ENCODE data around the gene PSMD4.
A peak's percentile ranks its signal among the peaks of the same experiment; 100 is the strongest.
"Not testable (repeated sequence)": the region's sequence is repeated elsewhere in the genome, so short reads cannot be mapped to it uniquely, and the experiment has no call there.

PSMD4 gene

GRCh38 chr1:151254217-151255213 is at the start of gene PSMD4:
Gene PSMD4, plus strand, starts transcription at chr1:151254734. Its CDS starts 49 bp downstream, at chr1:151254783.
- peak; percentile 94 for DNase-seq (ENCODE audit: low spot score)

DNA sequence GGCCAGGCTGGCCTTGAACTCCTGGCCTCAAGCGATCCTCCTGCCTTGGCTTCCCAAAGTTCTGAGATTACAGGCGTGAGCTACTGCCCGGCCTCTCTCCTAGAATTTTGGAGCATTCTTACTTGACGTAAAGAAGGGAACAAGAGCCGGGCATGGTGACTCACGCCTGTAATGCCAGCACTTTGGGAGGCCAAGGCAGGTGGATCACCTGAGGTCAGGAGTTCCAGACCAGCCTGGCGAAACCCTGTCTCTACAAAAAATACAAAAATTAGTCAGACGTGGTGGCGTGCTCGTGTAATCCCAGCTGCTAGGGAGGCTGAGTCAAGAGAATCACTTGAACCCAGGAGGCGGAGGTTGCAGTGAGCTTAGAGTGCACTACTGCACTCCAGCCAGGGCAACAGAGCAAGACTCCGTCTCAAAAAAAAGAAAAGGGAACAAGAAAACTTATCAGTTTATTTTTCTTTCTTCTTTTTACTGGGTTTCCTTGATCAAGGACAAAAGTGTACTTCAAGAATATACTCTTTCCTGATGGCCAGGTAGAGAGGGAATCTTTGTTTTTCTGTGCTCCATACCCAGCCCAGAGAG is 49.1 kb upstream of the PSMD4 start:
- DNase-seq (ENCODE audit: low spot score) = not testable (repeated sequence)

DNA sequence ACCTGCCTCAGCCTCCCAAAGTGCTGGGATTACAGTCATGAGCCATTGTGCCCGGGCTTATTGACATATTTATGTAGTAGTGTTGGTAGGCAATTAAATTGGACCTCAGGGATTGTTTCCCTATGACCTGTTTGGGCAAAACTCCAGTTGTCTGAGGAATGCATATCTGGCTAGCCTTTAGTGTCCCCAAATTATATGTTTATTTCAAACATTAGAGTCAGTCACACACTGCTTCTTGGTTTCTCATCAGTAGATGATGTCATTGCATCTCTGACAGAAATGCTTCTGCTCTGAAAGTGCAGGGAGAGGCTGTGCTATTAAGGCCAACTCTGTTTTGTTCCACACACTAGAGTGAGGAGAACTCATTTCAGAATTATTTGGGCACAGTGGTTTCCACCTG is 43.7 kb upstream of the PSMD4 start:
- no peak for DNase-seq (ENCODE audit: low spot score)

- no peak for DNase-seq (ENCODE audit: low spot score)
Observed at GRCh38 chr1:151211972-151212705, 42.4 kb upstream of the PSMD4 start.

GRCh38 chr1:151213560-151213959 is 41.0 kb upstream of the PSMD4 start:
- DNase-seq (ENCODE audit: low spot score) = no peak

DNA sequence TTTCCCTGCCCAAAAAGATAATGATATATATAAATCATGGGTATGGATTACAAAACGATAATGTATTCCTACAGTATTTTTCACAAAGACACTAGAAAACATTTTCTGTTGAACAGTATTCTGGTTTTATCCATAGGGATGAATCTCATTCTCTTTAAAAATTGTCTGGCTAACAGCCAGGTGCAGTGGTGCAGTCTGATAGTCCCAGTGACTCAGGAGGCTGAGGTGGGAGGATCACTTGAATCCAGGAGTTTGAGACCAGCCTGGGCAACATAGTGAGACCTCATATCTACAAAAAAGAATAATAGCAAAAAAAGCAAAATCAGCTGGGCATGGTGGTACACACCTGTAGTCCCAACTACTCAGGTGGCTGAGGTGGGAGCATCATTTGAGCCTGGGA is 32.9 kb upstream of the PSMD4 start:
- no peak for DNase-seq (ENCODE audit: low spot score)

GRCh38 chr1:151222130-151222529 is 32.4 kb upstream of the PSMD4 start:
- no peak for DNase-seq (ENCODE audit: low spot score)

DNA sequence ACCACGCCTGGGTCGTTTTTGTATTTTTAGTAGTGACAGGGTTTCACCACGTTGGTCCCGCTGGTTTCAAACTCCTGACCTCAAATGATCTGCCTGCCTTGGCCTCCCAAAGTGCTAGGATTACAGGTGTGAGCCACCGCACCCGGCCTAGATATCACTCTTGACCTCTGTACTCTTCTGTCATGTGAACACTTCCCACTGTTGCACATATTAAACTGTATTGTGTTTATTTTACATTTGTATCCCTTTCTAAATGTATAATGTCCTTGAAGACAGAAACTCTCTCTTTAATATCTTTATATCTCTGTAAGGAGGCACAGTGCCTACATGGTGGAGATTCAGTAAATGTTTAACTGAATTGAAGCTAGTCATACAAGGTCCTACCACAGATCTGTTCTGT is 19.3 kb upstream of the PSMD4 start:
- DNase-seq (ENCODE audit: low spot score) = no peak

- DNase-seq (ENCODE audit: low spot score) = no peak
Observed at GRCh38 chr1:151237678-151238466, 16.7 kb upstream of the PSMD4 start.

DNA sequence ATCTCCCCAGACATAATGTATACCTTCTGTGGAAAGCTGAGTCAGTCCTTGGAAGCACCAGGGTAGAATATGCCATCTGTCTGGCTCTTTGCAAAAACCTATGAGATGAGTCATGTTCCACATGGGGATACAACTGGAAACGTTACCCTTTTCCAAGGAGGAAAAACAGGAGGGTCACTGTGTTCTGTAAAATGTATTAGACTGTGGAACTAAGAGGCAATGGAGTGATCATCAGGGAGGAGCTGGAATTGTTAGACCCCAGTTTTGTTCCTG is 16.1 kb upstream of the PSMD4 start:
- DNase-seq (ENCODE audit: low spot score) = no peak

DNA sequence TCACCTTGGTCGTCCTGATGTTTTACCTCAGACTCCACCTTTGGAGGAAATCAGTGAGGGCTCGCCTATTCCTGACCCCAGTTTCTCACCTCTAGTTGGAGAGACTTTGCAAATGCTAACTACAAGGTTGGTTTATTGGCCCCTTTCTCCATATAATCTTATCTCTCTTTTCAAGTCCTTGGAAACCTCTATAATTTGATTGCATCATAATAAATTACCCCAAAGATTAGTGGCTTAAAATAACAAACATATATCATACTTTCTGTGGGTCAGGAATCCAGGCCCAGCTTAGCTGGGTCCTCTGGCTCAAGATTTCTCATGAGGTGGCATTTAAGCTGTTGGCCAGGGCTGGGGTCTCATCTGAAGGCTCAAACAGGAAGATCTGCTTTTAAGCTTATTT is 12.1 kb upstream of the PSMD4 start:
- DNase-seq (ENCODE audit: low spot score) = no peak

DNA sequence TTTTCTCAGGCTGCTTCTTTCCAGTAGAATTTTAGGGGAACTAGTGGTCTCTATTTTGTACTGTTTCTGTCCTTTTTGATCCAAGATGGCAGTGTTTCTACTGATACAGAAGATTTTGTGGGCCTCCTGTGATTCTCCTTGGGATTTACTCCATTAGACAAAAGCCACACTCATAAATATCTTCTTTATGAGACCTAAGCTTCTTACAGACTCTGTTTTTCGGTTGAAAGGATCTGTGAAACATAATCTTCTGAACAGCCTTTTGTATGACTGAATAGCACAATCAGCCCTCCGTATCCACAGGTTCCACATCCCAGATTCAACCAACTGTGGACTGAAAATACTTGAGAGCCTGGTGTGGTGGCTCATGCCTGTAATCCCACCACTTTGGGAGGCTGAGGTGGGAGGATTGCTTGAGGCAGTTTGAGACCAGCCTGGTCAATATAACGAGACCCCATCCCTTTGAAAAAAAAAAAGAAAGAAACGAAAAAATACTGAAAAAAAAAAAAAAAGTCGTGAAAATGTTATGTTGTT is 10.8 kb upstream of the PSMD4 start:
- no peak for DNase-seq (ENCODE audit: low spot score)

- DNase-seq (ENCODE audit: low spot score) = no peak
Observed at GRCh38 chr1:151246786-151247185, 7.7 kb upstream of the PSMD4 start.

GRCh38 chr1:151251656-151252470 is 2.7 kb upstream of the PSMD4 start:
- DNase-seq (ENCODE audit: low spot score) = peak; percentile 90

GRCh38 chr1:151255381-151255780 is 847 bp downstream of the PSMD4 start:
- no peak for DNase-seq (ENCODE audit: low spot score)

GRCh38 chr1:151259351-151259750 is 4.8 kb downstream of the PSMD4 start:
- DNase-seq (ENCODE audit: low spot score) = no peak

GRCh38 chr1:151265446-151266236 is 11.1 kb downstream of the PSMD4 start:
- no peak for DNase-seq (ENCODE audit: low spot score)

DNA sequence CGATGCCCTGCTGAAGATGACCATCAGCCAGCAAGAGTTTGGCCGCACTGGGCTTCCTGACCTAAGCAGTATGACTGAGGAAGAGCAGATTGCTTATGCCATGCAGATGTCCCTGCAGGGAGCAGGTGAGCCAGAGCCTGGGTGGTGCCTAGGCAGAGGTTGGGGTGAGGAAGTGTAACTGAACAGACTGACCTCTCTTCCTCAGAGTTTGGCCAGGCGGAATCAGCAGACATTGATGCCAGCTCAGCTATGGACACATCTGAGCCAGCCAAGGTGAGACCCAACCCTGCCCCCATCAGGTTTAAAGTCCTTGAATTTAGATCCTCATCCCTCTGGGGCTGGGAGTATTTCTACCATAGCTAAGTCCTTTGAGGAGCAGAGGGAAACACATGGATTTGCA is 11.8 kb downstream of the PSMD4 start:
- DNase-seq (ENCODE audit: low spot score) = no peak

- no peak for DNase-seq (ENCODE audit: low spot score)
Observed at GRCh38 chr1:151266821-151267220, 12.3 kb downstream of the PSMD4 start.

GRCh38 chr1:151267760-151268159 is 13.2 kb downstream of the PSMD4 start:
- no peak for DNase-seq (ENCODE audit: low spot score)

Measured in SW480 (cell line).